Loucy (cell line): Measurements from ENCODE around the gene MIEF1.

Experiments
- EZH2phosphoT487 ChIP-seq: fragments of 200-600 bp; IDR thresholded peaks from 2 replicates; pipeline ENCODE4 v1.6.1; 2018; ENCODE audit warnings: antibody characterized with exemption, mild to moderate bottlenecking, moderate library complexity, borderline replicate concordance
- TF ChIP-seq, protein P1 (sequence below): fragments of 200-600 bp; sonication (generic); conservative IDR thresholded peaks from 2 replicates; pipeline ENCODE4 v1.5.1; 2014; ENCODE audit warnings: mild to moderate bottlenecking, antibody characterized with exemption, low read length

DNA sequence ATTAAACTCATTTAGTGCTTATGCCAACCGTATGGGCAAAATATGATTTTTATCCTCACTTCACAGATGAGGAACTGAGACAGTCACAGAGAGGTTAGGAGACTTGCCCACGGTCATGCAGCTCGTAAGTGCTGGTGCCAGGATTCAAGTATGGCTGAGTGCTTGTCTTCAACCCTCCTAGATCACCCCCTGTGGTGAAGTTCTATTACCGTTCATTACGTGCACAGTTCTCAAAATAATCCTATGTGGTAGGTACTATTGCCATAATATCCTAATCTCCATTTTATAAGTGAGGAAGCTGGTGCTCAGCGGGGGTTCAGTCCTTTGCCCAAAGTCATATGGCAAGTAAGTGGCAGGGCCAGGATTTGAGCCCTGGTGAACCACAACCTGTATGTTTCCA lies 1.5 kb downstream of the MIEF1 start:
- TF ChIP-seq, protein P1, sequence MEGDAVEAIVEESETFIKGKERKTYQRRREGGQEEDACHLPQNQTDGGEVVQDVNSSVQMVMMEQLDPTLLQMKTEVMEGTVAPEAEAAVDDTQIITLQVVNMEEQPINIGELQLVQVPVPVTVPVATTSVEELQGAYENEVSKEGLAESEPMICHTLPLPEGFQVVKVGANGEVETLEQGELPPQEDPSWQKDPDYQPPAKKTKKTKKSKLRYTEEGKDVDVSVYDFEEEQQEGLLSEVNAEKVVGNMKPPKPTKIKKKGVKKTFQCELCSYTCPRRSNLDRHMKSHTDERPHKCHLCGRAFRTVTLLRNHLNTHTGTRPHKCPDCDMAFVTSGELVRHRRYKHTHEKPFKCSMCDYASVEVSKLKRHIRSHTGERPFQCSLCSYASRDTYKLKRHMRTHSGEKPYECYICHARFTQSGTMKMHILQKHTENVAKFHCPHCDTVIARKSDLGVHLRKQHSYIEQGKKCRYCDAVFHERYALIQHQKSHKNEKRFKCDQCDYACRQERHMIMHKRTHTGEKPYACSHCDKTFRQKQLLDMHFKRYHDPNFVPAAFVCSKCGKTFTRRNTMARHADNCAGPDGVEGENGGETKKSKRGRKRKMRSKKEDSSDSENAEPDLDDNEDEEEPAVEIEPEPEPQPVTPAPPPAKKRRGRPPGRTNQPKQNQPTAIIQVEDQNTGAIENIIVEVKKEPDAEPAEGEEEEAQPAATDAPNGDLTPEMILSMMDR, result no peak
- no peak for TF ChIP-seq EZH2phosphoT487
